ENCODE measurements around the gene DYRK1A.

DNA sequence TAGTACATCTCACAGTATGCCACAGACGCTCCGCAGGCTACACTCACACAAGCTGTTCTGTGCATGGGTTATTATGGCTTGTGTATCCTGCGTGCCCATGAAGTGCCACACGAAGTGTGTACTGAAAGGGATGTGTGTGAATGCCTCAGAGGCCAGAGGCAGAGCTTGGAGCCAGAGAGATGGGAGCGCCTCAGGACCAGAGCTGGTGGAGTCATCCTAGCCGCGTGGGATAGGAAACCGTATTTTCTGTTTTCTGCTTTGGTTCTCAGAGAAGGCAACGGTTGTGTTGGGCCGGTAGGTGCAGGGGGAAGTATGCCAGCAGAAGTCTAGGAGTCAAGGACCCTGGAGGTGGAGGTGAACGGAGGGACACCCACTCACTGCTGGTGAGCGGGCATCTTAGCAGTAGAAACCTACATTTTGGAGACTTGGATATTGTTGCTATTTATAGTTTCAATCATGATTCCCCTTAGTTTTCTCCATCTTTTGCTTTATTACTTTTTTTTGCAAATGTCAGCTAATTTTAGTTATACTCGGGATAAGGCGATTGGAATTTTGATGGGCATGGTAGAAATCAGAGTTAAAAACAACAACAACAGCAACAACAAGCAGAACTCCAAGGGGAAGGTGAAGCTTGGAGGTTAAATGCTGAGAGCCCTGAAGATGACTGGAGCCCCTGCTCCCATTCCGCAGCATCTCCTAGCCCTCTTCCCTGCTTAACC, 188.2 kb downstream of the DYRK1A start:
- TF ChIP-seq CTCF (conservative IDR thresholded peaks at IDR 0.05), result no peak
- TF ChIP-seq EZH2 (IDR thresholded peaks at IDR 0.05; ENCODE audit: low read depth), result no peak
